ENCODE results near the gene ZNF800. TPM values are rescaled to one million over a fixed set of nuclear protein-coding genes. Genes with fewer than 3 reads are reported as not detected.

ZNF800 gene
- total RNA-seq, 2 donors from 2014 or later, result 43.6 to 45.9 TPM

DNA sequence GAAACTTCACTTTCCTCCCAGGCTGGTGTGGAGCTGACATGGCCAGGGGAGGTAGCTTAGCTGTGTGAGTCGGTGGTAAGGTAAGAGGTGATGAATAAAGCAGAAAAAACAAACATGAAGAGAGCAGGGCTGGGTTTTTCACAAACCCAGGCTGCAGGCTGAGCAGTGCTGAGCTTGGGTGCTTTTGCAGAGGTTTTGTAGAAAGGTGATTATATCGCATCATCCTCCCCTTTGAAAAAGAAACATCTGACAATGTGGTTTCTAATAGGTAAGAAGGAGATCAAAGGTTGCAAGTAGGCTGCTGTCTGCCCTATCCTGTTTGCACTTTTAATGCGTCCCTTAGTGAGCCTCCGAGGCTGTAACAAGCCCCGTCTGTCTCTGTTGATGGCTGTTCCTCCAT lies 70.2 kb downstream of the ZNF800 start:
- Histone ChIP-seq H3K4me1 (ENCODE audit: control insufficient read depth in 1 of 2, low read depth in 2 of 2) (no peaks in the 10 kb centered on the region), H3K4me3 (no peak overlapping the region), H3K36me3 (no peaks in the 10 kb centered on the region), H3K27ac (no peak overlapping the region), H3K27me3 (replicated peaks; ENCODE audit: insufficient read depth) (no peaks in the 10 kb centered on the region), H3K9me3 (no peaks in the 10 kb centered on the region)
- DNase-seq (ENCODE audit: low spot score) (no peak), ATAC-seq (ENCODE audit: insufficient number of reproducible peaks, low FRiP score, low read depth) (no peak)
- TF ChIP-seq, protein P1, sequence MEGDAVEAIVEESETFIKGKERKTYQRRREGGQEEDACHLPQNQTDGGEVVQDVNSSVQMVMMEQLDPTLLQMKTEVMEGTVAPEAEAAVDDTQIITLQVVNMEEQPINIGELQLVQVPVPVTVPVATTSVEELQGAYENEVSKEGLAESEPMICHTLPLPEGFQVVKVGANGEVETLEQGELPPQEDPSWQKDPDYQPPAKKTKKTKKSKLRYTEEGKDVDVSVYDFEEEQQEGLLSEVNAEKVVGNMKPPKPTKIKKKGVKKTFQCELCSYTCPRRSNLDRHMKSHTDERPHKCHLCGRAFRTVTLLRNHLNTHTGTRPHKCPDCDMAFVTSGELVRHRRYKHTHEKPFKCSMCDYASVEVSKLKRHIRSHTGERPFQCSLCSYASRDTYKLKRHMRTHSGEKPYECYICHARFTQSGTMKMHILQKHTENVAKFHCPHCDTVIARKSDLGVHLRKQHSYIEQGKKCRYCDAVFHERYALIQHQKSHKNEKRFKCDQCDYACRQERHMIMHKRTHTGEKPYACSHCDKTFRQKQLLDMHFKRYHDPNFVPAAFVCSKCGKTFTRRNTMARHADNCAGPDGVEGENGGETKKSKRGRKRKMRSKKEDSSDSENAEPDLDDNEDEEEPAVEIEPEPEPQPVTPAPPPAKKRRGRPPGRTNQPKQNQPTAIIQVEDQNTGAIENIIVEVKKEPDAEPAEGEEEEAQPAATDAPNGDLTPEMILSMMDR (IDR thresholded peaks at IDR 0.05), result no peak

DNA sequence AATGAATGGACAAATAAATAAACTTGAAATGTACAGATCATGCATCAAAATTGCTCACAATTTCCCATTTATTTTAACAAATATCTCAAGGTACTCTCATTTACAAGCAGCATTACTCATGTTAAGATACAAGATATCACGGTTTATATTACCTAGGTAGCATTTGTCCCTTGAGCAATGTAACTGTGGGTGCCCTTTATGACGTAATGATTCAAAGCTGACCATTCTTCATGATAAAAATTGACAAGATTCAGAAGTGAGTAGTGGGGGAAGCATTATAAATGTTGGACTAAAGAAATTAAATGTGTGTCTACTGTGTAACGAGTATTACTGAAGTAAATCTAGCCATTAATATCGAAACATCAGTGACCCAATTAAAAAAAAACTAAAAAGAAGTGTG lies 71.5 kb downstream of the ZNF800 start:
- H3K9me3 ChIP-seq, result no peaks in the 10 kb centered on the region
- H3K4me3 ChIP-seq, result no peak overlapping the region
- DNase-seq (ENCODE audit: low spot score), result no peak
- no peaks in the 10 kb centered on the region for H3K36me3 ChIP-seq
- H3K4me1 ChIP-seq (ENCODE audit: control insufficient read depth in 1 of 2, low read depth in 2 of 2), result no peaks in the 10 kb centered on the region
- no peak overlapping the region for H3K27ac ChIP-seq
- TF ChIP-seq, protein P1 (IDR thresholded peaks at IDR 0.05), result no peak
- H3K27me3 ChIP-seq (replicated peaks; ENCODE audit: insufficient read depth), result no peaks in the 10 kb centered on the region
- no peak for ATAC-seq (ENCODE audit: insufficient number of reproducible peaks, low FRiP score, low read depth)

Other genes starting within 250 kb of the ZNF800 start
- gene GRM8, start 139.8 kb downstream of the ZNF800 start, total RNA-seq, result not detected
- gene GCC1, start 192.9 kb upstream of the ZNF800 start, total RNA-seq, result 10 to 100 TPM; 13.5 to 17.7 TPM
- gene ARF5, start 195.7 kb upstream of the ZNF800 start, total RNA-seq, result 100 to 1,000 TPM; 107 to 165 TPM
- gene FSCN3, start 201.0 kb upstream of the ZNF800 start, total RNA-seq, result 1 to 10 TPM in 1 of 2 donors, not detected in 1; 2.0 TPM
- gene PAX4, start 225.4 kb upstream of the ZNF800 start, total RNA-seq, result not detected